Kidney (tissue), 14 donors: ENCODE measurements around the gene COL23A1. TPM values are rescaled to one million over a fixed set of nuclear protein-coding genes. Genes with fewer than 3 reads are reported as not detected.
A peak's percentile ranks its signal among the peaks of the same experiment; 100 is the strongest.

Experiments
- DNase-seq, 5 donors: peaks; one replicate each; pipeline ENCODE4 v3.0.0-alpha.2; 2013 to 2020
- FAIRE-seq: peaks from 2 replicates; lab custom pipeline; 2012; peaks lifted over from hg19 to GRCh38; lab: Jason Lieb, UNC
- H3K27ac ChIP-seq, 2 donors: one replicate each; pipeline ENCODE4 v1.7.0; 2013; ENCODE audit warnings: low read depth in 2 of 2, low read length in 2 of 2, inconsistent platforms in 1 of 2
- H3K27me3 ChIP-seq: one replicate; pipeline ENCODE4 v1.7.1; 2013; ENCODE audit warnings: low read length, inconsistent platforms; ENCODE audit not compliant: control insufficient read depth, insufficient read depth
- H3K36me3 ChIP-seq, 3 donors: one replicate each; pipeline versions ENCODE4 v1.7.0 to v1.7.1; 2013; ENCODE audit warnings: low read length in 3 of 3, control low read depth in 1 of 3, inconsistent platforms in 1 of 3; ENCODE audit not compliant: insufficient read depth in 3 of 3, control insufficient read depth in 2 of 3
- H3K4me1 ChIP-seq, 3 donors: one replicate each; pipeline versions ENCODE4 v1.7.0 to v1.7.1; 2013; ENCODE audit warnings: low read length in 3 of 3, inconsistent platforms in 1 of 3, low read depth in 1 of 3; ENCODE audit not compliant: control insufficient read depth in 2 of 3, insufficient read depth in 2 of 3
- H3K4me3 ChIP-seq, 3 donors: one replicate each; pipeline versions ENCODE4 v1.7.0 to v1.8.1; 2013; ENCODE audit warnings: low read length in 3 of 3, control low read depth in 1 of 3, inconsistent platforms in 1 of 3
- H3K9ac ChIP-seq, 3 donors: one replicate each; pipeline versions ENCODE4 v1.7.0 to v1.7.1; 2013; ENCODE audit warnings: low read length in 3 of 3, control low read depth in 1 of 3, inconsistent platforms in 1 of 3
- H3K9me3 ChIP-seq, 3 donors: one replicate each; pipeline versions ENCODE4 v1.7.0 to v1.7.1; 2013; ENCODE audit warnings: low read length in 3 of 3, control low read depth in 1 of 3, inconsistent platforms in 1 of 3; ENCODE audit not compliant: control insufficient read depth in 2 of 3, insufficient read depth in 1 of 3
- CTCF ChIP-seq: IDR thresholded peaks from 3 replicates; pipeline ENCODE4 v1.5.1; 2012; ENCODE audit warnings: mild to moderate bottlenecking, moderate library complexity, borderline replicate concordance; ENCODE audit not compliant: insufficient read depth; ENCODE audit errors: extremely low read depth
- intact Hi-C: fragments of 100-400 bp; cut with DNase I; formaldehyde crosslinking; loops from one replicate; pipeline ENCODE4 v1.11.1; 2022
- polyA plus RNA-seq: library from polyadenylated mRNA; stranded (reverse); fragments of 350-450 nt; fragmentation: Illumina TruSeq; extraction: RNeasy Lipid Tissue Mini Kit (QIAGEN cat#74804); gene quantifications from one replicate; pipeline ENCODE4 v1.2.3, GENCODE V29; 2014; ENCODE audit warnings: low read depth, low replicate concordance; ENCODE audit not compliant: insufficient read depth
- total RNA-seq: library from RNA; stranded (reverse); fragmentation: NEBNext Ultra II Directional; extraction: Animal tissue kit (Norgen Biotek cat#: 25700); gene quantifications from one replicate; pipeline ENCODE4 v1.2.1, GENCODE V29; 2021
- donor health status: control.
- donor health status: control.
- donor health status: control.
- donor health status: control.
- donor health status: control.
- donor health status: DM: yes; HTN: yes; CAD: no.
- donor health status: Normal renal cell carcinoma (clear cell type).

COL23A1 gene
- total and polyA plus RNA-seq, 2 donors from 2014 or later, result 4.1 to 8.7 TPM

GRCh38 chr5:178298283-178298807, 291.8 kb downstream of the COL23A1 start:
- Histone ChIP-seq H3K4me1 (no peaks in the 10 kb centered on the region), H3K9ac (no peak overlapping the region), H3K36me3 (no peaks in the 10 kb centered on the region), H3K27me3 (no peaks in the 10 kb centered on the region), H3K4me3 (no peak overlapping the region), H3K27ac (no peak overlapping the region), H3K9me3 (peaks cover 0 to 2% (median 2%) of the 10 kb centered on the region in 3 donors)
- no peak for TF ChIP-seq CTCF
- intact Hi-C loops, result no loop called here
- FAIRE-seq (no peak), DNase-seq (peak in 1 of 5 donors; percentile 10)

DNA sequence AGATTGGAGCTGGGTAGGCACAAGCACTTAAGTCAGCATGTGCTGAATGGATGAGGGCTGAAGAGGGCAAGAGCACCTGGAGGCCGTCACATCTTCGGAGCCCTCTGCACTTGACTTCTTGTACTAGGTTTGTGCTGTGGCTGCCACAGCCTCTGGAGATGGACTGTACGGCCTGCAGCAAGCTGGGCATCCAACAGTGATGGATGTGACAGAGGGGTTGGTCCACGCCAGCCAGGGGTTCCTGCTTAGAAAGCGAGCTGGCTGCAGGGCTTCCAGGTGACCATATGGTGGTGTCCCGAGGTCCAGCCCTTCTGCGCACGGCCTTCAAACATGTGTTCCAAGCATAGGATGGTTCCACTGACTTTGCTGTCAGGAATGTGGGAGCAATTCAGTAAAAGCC, 292.4 kb downstream of the COL23A1 start:
- Histone ChIP-seq H3K4me1 (no peaks in the 10 kb centered on the region), H3K9ac (no peak overlapping the region), H3K36me3 (no peaks in the 10 kb centered on the region), H3K27ac (no peak overlapping the region), H3K4me3 (no peak overlapping the region), H3K9me3 (peaks cover 0 to 2% (median 2%) of the 10 kb centered on the region in 3 donors), H3K27me3 (no peaks in the 10 kb centered on the region)
- intact Hi-C loops, result no loop called here
- no peak for FAIRE-seq
- DNase-seq, result peak in 2 of 5 donors; percentile 23 to 43
- no peak for TF ChIP-seq CTCF

DNA sequence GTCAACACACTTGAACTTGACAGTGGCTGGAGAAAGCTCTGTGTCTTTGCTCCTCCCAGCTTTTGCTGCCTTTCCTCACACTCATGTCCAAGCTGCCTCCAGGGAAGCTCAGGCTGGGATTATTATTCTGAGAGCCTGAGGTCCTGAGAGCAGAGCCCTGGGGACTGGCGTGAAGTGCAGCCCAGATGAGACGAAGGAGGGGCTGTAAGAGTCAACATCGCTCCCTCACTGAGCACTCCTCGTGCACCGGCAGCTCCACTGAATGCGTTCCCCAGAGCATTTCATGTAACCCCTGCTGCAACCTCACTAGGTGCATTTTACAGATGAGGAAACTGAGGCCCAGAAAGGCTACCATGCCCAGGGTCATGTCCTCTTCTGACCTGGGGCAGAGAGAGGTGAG, 294.1 kb downstream of the COL23A1 start:
- intact Hi-C loops, result no loop called here
- H3K9me3 ChIP-seq, result peaks cover 0 to 2% (median 2%) of the 10 kb centered on the region in 3 donors
- no peak for TF ChIP-seq CTCF
- no peaks in the 10 kb centered on the region for H3K27me3 ChIP-seq
- H3K4me3 ChIP-seq, result no peak overlapping the region
- peak in 1 of 5 donors; percentile 55 for DNase-seq
- FAIRE-seq, result no peak
- H3K9ac ChIP-seq, result no peak overlapping the region
- no peaks in the 10 kb centered on the region for H3K4me1 ChIP-seq
- no peaks in the 10 kb centered on the region for H3K36me3 ChIP-seq
- H3K27ac ChIP-seq, result no peak overlapping the region

DNA sequence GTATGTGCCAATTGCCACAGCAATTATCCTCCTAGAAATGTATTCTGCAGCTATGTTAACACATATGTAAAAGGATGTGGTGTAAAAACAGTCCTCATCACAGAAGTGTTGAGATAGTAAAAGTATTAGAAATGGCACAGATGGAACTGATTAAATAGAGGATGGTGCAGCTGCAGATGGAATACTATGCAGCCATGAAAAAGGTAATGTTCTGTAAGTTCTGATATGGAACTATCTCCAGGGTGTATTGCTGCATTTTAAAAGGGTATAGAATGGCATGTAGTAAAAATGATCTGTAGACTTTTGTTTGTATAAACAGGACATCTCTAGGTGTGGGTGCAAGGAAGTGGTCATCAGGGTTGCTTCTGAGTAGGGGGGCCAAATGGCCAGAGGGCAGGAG, 294.6 kb downstream of the COL23A1 start:
- Histone ChIP-seq H3K9ac (no peak overlapping the region), H3K4me1 (no peaks in the 10 kb centered on the region), H3K9me3 (peaks cover 0 to 2% (median 0%) of the 10 kb centered on the region in 3 donors), H3K36me3 (no peaks in the 10 kb centered on the region), H3K27ac (no peak overlapping the region), H3K4me3 (no peak overlapping the region), H3K27me3 (no peaks in the 10 kb centered on the region)
- no peak for TF ChIP-seq CTCF
- DNase-seq (no peak), FAIRE-seq (no peak)
- intact Hi-C loops, result no loop called here
